ENCODE results near the gene BICRAL.
"Not testable (repeated sequence)": the region's sequence is repeated elsewhere in the genome, so short reads cannot be mapped to it uniquely, and the experiment has no call there.

Gene BICRAL

DNA sequence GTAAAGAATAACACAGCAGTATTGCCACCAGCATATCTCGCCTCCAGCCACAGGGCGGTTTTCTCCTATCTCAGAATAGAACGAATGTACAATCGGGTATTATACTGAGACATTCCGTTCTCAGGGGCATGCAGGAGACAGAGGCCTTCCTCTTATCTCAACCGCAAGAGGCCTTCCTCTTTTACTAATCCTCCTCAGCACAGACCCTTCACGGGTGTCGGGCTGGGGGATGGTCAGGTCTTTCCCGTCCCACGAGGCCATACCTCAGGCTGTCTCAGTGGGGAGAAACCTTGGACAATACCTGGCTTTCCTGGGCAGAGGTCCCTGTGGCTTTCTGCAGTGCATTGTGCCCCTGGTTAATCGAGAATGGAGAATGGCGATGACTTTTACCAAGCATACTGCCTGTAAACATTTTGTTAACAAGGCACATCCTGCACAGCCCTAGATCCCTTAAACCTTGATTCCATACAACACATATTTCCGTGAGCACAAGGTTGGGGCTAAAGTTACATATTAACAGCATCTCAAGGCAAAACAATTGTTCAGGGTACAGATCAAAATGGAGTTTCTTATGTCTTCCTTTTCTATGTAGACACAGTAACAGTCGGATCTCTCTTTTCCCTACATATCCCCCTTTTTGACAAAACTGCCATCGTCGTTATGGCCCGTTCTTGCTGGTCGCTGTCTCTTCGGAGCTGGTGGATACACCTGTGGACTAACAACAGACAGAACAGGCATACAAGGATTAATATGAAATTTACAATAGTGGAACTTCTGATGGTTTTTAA lies 112.4 kb downstream of the BICRAL start:
- not testable (repeated sequence) for DNase-seq (ENCODE audit: low read depth)

- DNase-seq (ENCODE audit: low read depth): no peak
Measured at GRCh38 chr6:42896178-42896719, 114.4 kb downstream of the BICRAL start.

GRCh38 chr6:42898891-42899361 lies 117.1 kb downstream of the BICRAL start:
- peak; percentile 65 for DNase-seq (ENCODE audit: low read depth)

DNA sequence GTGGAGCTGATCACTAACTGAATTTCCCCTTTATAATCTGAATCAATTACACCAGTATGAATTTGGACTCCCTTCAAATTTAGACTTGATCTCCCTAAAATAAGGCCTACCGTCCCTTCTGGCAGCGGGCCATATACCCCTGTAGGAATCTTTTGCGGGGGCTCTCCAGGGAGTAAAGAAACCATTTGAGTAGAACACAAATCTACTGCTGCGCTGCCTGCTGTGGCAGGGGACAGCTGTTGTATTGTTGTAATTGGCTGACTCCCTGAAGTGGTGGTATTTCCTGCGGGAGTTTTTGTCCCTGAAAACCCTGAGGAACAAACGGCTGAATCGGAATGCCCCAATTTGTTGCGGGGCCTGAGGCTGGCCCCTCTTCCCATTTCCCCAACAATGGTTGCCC lies 118.0 kb downstream of the BICRAL start:
- DNase-seq (ENCODE audit: low read depth): no peak

DNA sequence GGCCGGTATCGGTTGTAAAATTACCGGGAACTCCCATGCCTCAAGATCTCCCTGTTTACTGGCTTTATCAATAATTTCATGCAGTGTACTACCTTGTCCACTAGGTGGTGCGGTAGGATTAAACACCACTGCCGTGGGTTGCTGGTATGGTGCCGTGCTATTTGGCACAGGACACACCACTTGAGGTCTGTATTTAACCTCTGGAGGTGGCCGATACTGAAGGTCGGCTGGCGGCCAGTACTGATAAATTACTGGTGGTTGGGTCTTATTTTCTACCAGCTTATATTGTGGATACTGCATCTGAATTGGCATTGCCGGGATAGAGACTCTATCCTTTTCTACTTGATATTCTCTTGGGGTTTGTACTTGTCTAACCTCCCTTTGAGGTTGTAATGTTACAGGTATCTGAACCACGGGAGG lies 119.7 kb downstream of the BICRAL start:
- DNase-seq (ENCODE audit: low read depth): peak; percentile 51

GRCh38 chr6:42902429-42903263 lies 120.8 kb downstream of the BICRAL start:
- DNase-seq (ENCODE audit: low read depth): not testable (repeated sequence)

DNA sequence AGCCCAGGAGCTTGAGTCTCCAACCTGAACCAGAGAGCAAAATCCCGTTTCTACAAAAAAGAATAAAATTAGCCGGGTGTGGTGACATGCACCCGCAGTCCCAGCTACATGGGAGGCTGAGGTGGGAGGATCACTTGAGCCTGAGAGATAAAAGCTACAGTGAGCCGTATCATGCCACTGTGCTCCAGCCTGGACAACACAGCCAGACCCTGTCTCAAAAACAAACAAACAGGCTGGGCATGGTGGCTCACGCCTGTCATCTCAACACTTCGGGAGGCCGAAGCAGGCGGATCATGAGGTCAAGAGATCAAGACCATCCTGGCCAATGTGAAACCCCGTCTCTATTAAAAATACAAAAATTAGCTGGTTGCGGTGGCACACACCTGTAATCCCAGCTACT lies 122.6 kb downstream of the BICRAL start:
- DNase-seq (ENCODE audit: low read depth): no peak

GRCh38 chr6:42907336-42907735 lies 125.5 kb downstream of the BICRAL start:
- no peak for DNase-seq (ENCODE audit: low read depth)

- no peak for DNase-seq (ENCODE audit: low read depth)
Measured at GRCh38 chr6:42909835-42910234, 128.0 kb downstream of the BICRAL start.

DNA sequence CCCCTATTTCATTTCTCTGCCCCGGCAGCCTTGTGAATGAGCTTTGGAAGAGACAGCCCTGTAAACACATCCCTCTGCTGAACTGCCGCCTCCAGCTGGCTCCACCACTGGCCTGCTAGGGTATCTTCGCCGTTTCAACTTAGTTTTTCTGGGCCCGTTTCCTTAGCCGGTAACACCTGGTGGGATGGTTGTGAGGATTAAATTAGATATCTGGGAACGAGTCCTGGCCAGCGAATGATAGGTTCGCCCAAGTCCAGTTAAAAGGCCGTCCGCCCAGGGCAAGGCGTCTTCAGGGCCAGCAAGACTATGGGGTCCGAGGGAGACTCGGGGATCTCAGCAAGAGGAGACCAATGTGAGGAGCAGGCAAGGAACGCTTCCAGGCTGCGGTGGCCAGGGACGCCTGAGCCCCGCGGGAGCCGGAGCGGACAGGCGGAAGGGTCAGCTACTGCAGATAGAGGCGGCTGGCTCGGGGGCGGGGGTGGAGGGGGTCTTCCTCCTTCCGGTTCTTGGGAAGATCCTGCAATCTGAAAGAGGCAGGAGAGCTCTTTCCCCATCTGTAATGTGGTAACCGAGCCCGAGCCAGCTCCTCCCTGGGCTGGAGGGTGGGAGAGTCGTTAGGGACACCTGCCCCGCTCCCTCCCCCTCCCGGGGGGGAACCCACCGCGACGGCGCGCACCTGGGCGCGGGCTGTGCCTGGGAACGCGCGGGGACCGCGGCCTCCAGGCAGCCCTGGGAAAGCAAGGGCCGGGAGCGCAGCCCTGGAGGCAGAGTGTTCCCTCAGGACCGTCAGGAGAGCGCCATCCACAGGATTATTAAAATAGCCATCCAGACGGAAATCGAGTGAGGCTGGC lies 129.5 kb downstream of the BICRAL start:
- no peak for DNase-seq (ENCODE audit: low read depth)

DNA sequence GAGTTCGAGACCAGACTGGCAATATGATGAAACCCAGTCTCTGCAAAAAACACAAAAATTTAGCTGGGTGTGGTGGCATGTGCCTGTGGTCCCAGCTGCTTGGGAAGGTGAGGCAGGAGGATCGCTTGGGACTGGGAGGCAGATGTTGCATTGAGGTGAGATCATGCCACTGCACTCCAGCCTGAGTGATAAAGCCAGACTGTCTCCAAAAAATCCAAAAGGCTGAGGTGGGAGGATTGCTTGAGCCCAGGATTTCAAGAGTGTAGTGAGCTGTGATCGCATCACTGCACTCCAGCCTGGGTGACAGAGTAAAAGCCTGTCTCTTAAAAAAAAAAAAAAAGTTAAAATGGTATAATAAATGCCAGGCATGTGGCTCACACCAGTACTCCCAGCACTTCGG lies 132.7 kb downstream of the BICRAL start:
- no peak for DNase-seq (ENCODE audit: low read depth)

DNA sequence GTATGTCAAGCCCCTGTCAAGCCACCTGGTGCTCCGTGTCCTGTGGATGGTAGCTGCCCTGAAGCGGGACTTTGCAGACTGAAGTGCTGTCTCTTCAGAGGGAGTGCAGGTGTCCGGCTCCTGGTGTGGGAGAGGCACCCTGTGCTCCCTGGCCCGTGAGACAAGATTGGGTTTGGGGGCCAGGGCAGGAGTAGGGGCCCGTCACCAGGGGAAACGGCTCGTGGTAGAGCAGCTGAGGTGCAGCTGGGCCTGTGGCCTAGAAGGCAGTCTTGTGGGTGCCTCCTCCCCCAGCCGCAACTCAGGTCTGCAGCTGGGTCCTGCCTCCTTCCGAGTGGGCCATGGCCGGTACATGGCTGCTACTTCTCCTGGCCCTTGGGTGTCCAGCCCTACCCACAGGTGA lies 133.9 kb downstream of the BICRAL start, which contains the start of gene PTCRA:
Gene PTCRA, plus strand, starts transcription at position 322 of the 400 bp plus-strand sequence. Its CDS starts 17 bp downstream, at position 339.
- DNase-seq (ENCODE audit: low read depth): no peak

DNA sequence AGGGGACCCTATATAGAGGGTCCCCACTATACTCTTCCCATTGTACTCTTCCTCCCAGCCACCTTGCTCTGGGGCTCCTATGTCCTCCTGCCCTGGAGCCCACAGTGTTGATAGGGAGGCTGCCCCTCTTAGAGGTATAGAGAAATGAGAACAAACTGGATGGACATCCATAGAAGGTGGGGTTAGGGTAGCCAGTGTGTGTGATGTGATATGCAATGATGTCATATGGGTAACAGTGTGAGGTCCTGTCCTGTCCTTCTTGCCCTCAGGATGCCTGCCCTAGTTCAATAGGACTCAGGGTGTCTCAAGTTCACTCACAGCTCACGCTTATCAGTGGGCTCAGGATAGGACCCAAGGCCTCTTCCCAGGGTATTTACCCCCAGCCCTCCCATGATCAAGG lies 134.4 kb downstream of the BICRAL start:
- DNase-seq (ENCODE audit: low read depth): no peak
